GM21390 (cell line): Measurements from ENCODE around the gene SMAD7.
A peak's percentile ranks its signal among the peaks of the same experiment; 100 is the strongest.

Experiments used
- ATAC-seq: cut with Tn5 transposase; IDR thresholded peaks from one replicate; pipeline ENCODE4 v1.9.1; 2021; ENCODE audit not compliant: unreplicated experiment

The SMAD7 gene

DNA sequence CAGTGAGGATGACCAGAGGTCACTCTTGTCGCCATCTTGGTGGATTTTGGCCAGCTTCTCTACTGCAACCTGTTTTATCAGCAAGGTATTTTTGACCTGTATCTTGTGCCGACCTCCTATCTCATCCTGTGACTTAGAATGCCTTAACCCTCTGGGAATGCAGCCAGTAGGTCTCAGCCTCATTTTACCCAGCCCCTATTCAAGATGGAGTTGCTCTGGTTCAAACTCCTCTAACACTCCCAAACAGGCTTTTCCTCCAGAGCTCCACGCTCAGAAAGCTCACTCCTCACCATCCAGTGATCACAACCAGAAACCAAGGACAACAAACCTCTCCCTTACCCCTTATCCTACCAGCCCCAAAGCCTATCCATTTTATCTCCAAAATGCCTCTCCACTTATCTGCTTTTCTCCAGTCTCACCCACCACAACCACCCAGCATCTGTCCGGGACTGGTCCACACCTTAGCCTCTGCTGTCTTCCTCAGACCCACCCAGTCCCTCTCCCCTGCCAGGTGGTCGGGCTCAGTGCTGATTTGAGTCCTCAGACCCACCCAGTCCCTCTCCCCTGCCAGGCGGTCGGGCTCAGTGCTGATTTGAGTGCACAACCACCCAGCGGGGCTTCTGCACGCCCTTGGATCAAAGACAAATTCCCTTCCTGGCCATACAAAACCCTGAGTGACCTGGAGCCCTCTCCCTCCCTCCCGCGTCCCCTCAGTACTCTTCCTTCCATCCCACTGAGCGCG lies 11.7 kb upstream of the SMAD7 start:
- no peak for ATAC-seq

DNA sequence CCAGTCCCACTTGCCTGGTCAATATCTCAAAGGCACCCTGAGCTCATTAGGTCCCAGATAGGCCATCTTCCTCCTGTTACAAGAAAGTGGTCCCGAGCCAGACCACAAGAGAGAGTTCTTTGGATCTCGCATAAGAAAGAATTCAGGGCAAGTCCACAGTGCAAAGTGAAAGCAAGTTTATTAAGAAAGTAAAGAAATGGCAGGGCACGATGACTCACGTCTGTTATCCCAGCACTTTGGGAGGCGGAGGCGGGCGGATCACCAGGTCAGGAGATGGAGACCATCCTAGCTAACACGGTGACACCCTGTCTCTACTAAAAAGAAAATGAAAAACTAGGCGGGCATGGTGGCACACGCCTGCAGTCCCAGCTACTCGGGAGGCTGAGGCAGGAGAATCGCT lies 10.8 kb upstream of the SMAD7 start:
- ATAC-seq = no peak

DNA sequence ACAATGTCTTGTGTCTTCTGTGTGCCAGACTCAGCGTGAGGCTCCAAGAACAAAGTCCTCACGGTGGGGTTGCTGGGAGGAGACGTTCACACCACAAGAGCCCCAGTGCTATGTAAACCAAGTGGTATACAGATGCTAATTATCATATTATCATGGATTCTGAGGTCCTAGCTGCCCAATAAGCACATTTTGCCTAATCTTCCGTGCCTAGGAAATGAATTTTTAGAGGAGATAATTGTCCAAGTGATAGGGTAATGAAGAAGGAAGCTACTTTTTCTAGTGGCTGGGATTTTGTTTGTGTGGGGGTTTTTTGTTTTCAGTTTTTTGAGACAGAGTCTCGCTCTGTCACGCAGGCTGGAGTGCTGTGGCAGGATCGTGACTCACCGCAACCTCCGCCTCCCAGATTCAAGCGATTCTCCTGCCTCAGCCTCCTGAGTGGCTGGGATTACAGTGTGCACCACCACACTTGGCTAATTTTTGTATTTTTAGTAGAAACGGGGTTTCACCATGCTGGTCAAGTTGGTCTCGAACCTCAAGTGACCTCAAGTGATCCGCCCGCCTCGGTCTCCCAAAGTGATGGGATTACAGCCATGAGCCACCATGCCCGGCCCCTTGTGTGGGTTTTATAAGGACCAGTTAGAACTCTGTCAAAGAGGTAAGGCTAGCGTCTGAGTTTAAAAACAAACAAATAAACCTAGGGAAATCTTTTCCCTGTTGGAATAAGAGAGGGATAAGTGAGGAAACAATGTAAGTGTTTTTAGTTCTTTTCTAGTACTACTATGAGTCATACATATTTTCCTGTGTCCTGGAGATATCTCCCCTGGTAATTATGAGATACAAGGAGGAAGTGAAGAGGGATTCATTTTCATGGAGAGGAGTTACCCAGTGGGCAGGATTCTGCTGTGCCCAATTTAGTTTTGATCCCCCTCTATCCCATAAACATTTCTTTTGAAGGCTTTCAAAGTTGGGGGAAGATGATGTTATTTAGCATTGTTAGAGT lies 9.5 kb upstream of the SMAD7 start:
- ATAC-seq = no peak

DNA sequence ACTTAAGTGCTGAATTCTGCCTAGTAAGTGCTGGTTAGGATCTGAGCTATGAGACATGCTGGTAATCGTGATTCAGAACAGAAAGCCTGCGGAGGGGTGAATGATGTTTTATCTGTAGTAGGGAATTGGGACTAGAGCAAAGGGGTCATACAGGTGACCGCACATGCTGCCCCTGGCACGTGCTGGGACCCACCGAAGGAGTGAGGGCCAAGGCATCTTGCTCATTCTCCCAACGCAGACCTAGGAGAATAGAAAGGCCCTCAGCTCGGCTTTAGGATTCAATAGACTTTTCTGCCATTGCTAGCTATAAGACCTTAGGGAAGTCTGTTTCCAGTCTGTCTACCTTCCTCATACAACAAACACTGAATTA lies 8.8 kb upstream of the SMAD7 start:
- ATAC-seq = no peak

DNA sequence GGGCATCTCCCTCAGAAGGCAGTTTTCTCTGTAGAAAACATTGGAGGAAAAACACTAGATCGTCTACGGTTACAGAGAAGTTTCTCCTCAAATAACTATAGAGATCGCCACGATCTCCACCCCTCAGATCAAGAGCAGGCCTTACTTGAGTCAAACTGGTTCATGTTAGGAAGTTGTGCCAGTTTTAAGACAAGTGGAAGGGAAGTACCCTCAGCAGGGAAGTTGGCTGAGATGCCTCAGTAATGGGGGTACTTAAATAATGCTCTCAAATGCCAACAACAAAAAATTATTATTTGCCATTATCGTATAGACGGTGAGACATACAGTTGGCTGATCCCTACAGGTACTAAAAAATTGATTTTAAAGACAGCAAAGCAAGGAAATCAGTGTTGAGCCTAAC lies 8.2 kb upstream of the SMAD7 start:
- ATAC-seq = no peak

DNA sequence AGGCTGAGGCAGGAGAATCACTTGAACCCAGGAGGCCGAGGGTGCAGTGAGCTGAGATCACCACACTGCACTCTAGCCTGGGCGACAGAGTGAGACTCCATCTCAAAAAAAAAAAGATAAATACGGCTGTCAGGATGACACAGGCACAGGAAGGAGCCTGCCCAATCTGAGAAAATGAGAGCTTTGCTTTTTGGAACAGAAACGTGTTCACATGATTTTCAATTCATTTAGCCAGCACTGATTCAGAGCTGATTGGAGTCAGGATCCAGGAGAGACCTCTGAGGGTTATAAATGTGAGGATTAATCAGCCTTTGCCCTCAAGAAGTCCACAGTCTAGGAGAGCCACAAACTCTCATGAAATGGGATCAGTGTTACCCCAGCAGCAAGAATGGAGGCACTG lies 6.9 kb upstream of the SMAD7 start:
- no peak for ATAC-seq

DNA sequence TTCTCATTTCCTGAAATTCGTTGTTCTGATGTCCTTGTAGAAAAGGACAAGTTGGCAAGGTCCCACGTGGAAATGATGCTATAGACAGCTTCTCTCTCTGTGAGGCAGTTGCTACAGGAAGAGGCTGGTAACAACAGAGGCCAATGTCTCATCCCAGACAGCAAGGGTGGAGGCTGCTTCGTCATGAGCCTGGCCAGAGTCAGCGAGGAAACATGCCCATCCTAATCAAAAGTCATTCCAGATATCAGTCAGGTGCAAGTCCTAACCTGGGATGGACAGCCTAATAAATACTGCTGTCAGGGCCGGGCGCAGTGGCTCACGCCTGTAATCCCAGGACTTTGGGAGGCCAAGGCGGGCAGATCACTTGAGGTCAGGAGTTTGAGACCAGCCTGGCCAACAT lies 6.4 kb upstream of the SMAD7 start:
- ATAC-seq = no peak

DNA sequence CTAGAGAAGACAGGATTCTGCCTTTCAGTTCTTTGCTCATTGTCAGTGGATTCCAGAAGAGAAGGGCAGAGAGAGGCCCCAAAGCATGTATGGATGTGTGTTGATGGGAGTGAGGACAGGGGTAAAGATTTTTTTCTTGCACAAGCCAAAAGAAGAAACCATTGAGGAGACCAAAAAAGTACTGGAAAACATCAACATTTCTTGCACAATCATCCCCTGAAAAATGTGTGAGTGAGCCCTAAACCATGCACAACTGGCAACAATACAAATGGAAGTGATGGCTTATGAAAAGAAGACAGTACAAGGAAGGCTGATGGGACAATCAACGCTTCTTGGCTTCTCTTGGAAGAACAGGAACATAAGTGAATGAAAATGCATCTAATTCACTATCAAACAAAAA lies 5.6 kb upstream of the SMAD7 start:
- ATAC-seq = no peak

DNA sequence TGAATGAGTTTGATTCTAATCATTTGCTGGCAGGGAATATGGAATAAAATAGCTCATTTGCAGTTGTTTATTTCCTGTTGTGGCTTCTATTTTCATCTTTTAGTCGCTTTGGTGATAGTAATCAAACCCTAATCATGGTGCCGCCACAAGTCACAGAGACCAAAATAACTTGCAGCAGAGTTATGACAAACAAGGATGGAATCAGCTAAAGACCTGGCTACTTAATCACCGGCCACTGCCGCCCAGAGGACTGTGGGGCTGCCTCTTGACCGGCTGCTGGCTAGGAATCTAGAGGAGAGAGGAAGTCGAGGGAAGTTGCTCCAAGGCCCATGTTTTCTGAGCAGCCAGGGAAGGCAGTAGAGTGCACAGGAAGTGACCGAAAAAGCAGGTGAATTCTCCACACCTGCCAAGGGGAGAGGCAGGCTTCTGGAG lies 5.1 kb upstream of the SMAD7 start:
- ATAC-seq = no peak

DNA sequence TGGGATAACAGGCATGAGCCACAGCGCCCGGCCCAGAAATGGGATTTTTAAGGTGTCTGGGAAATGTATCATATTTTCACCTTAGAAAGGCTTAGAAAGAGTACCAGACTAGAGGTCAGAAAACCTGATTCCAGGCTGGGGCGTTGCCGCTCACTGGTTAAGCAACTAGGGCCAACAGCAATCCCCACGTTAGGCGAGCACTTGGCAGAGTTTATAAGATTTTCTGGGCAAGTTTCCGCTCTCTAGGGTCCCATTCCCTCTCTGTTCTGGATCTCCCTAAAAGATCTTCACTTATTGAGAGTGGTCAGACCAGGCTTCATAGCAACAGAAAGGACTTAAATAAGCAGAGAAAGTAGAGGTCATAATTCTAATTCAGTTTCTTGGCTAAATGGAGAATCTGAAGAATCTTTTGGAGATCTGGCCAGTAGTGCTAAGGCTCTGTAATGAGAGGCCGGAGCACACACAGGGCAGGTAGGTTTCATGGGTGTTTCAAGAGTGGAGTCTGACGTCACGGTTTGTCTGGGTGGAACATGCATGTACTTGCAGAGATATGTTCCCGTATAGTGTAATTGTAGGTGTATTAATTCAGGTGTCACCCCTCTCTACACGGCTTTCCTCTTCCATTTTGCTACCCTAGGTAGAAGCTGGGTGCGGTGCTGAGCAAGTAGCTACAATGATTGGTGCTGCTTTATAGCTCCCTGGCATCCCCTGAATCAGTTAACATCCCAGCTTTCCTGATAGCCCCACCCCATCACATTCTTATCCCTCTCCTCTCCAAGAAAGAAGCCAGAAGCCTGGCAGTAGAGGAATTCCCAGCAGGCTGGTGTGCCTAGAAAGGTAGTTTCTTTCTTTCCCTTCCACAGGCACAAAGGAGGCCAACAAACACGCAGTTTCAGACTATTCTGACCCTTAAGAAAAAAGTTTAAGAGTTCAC lies 4.4 kb upstream of the SMAD7 start:
- ATAC-seq = no peak

DNA sequence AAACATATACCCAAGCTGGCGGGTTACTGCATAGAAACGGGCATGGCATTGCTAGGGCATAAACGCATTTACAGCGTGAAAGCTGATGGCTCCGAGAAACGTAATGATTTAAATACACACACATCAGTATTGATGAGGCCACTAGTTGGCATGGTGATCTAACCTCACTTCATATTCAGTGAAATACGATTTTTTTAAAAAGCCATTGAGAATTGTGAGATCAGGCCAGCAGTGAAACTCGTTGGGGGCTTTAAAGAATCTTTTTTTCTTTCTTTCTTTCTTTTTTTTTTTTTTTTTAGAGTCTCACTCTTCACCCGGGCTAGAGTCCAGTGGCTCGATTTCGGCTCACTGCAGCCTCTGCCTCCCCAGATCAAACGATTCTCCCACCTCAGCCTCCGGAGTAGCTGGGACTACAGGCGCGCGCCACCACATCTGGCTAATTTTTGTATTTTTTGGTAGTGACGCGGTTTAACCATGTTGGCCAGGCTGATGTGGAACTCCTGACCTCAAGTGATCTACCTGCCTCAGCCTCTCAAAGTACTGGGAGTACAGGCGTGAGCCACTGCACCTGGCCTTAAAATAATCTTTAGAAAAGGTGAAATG lies 2.4 kb upstream of the SMAD7 start:
- no peak for ATAC-seq

DNA sequence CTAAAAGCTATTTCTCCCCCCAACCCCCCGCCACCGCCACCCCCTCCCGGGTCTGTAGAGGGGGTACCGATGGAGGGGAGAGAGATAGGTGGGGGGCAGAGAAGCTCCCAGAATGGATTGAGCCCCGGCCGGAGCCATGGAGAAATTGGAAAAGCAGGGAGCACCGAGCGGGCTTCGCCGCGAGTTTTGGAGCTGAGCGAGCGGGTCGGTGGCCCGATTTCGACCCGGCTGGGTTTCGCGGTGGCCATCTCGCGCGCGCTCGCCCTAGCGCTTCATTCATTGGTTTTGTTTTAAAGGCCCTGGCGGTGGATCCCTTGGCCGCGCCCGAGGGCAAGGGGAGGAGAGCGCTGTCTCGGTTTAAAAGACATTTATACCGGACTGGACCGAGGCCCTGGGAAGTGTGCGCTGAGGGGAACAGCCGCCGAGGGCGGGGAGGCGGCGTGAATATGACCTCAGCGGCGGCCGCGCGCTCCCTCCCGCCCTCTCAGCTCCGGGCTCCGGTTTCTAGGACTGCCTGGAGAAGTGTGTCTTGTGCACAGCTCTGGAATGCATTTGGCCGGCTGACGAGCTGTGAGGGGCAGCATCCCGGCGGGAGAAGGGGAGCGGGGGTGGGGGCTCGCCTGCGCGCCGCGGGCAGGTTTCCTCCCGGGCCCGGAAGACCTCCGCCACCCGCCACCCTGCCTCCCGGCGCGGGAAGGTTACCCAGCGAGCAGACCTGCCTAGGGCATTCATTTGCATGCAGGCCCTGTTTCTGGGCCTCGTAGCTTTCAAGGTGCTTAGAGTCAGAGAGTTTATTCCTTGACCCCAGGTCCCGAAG lies 1.7 kb upstream of the SMAD7 start:
- ATAC-seq = peak; percentile 30

DNA sequence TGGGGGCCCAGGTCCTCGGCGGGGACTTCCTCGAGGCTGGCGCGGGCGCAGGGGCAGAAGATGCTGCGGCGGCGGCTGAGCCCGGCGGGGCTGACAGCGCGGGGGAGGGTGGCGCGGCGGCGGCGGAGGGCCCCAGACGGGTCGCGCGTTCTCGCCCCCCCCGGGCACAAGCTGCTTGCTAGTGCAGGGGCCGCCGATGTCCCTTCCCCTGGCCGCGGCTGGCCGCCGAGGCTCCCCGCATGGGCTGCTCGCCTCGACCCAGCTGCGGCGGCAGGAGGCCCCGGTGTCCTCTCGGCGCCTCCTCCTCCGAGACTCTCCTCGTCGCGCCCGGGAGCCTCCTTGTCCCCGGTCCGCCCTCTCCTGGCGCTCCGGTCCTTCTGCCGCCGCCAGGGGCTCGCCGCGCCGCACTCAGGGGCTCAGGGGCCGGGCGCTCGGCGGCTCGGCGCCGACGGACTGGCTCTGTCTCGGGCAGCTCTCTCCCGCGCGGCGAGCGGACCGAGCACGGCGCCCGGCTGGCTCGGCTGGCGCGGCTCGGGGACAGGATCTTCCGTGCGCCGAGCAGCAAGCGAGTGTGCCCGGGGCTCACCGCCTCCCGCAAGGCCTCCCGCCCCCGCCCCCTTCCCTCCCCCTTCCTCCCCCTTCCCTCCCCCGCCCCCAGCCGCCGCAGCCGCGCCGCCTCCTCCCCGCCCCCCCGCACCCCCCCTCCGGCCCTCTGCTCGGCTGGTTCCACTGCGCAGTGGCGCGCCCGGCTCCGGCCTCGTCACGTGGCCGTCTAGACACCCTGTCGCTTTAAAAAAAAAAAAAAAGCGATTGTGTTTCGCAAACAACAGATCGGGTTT lies 902 bp upstream of the SMAD7 start:
- peak; percentile 33 for ATAC-seq

DNA sequence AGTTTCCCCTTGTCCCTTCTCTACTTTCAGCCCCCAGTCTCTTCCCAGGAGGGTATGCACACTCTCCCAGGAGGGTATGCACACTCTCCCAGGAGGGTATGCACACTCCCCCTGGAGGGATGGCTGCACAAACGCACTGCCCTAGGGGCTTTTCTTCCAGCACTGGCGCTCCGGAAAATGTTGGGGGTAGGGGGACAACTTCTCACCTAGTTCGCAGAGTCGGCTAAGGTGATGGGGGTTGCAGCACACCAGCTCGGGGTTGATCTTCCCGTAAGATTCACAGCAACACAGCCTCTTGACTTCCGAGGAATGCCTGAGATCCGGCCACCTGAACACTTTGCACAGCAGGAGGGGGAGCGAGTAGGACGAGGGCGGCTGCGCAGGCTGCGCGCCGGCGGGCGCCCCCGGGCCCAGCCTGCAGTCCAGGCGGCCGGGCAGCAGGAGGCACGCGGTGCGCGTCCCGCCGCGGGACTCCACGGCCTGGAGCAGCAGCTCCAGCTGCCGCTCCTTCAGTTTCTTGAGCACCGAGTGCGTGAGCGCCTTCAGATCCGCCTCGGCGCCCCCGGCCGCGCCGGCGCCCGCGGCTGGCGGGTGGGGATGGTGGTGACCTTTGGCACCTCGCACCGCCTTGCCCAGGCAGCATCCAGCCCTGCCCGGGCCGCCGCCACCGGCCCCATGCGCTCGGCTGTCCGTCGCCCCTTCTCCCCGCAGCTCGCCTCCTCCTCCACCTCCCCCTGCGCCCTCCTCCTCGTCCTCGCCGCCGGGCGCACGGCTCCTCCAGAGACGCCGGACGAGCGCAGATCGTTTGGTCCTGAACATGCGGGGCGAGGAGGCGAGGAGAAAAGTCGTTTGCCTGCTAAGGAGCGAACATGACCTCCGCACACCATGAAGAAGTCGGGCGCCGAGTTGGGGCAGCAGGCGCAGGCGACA lies 894 bp downstream of the SMAD7 start:
- no peak for ATAC-seq

DNA sequence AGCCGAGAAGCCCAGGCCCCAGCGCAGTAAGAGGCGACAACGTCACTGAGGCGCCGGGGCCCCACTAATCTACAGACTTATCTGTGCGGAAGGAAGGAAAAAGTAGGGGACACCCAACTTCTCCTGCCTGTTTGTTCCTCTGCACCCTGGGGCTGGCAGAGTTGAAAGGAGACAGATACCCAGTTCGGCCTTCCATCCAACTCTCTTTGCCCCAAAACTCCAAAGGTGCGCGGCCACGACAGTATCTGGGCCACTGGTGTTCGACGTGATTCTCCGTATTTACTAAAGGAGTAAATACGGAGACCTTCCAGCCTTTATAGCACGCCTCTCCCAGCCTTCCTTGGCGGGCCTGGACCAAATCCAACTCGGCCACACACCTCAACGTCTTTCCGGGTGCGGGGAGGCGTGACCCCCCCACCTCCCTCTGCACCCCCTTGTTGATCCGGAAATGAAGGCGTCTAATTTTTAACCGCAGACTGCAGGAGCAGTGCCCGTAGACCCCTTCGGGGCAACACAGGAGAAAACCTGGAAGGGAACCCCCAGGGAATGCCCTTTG lies 1.6 kb downstream of the SMAD7 start:
- no peak for ATAC-seq

DNA sequence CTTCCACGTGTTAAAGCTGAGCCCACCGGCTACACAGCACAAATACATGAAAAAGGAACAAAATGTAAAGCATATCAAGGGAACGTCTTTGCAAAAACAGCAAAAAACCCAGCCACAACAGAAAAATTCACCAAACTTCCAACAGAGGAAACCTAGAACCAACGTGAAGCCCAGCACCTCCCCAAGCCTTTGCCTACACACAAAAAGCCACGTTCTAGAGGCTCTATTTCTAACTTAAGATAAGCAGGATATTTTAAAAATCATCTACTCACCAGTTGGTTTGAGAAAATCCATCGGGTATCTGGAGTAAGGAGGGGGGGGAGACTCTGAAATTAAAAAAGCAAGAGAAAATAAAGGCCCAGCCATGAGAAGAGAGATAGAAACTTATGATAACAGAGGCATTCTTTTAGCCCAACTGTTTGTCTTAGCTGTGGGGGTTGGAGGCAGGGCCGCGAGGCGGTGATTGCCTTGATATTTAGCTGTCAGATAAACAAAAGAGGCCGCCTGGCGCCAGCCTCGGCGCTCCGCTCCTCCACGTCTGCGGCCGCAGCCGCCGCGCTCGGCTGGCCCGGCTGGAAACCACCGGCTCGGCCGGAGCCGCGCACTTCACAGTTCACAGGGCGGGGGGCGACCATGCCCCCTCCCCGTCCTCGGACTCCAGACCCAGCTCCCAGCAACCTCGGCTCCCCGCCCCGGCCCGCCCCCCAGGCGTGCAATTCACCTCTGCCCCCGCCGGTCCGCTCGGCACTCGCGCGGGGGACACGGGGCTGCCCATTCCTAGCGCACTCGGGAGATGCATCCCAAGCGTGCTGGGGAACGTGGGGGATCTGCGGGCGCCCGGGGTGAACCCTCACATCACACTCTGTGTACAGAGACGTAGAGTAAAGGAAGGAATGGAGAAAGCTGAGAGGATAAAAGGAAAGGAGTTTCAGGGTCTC lies 2.4 kb downstream of the SMAD7 start:
- ATAC-seq = no peak
